GM19328 (cell line): ENCODE results near the gene PLEKHG2.

Source experiments
- ATAC-seq: cut with Tn5 transposase; IDR thresholded peaks from one replicate; pipeline ENCODE4 v1.9.1; 2021; ENCODE audit warnings: mild to moderate bottlenecking, moderate library complexity; ENCODE audit not compliant: unreplicated experiment

PLEKHG2 gene

DNA sequence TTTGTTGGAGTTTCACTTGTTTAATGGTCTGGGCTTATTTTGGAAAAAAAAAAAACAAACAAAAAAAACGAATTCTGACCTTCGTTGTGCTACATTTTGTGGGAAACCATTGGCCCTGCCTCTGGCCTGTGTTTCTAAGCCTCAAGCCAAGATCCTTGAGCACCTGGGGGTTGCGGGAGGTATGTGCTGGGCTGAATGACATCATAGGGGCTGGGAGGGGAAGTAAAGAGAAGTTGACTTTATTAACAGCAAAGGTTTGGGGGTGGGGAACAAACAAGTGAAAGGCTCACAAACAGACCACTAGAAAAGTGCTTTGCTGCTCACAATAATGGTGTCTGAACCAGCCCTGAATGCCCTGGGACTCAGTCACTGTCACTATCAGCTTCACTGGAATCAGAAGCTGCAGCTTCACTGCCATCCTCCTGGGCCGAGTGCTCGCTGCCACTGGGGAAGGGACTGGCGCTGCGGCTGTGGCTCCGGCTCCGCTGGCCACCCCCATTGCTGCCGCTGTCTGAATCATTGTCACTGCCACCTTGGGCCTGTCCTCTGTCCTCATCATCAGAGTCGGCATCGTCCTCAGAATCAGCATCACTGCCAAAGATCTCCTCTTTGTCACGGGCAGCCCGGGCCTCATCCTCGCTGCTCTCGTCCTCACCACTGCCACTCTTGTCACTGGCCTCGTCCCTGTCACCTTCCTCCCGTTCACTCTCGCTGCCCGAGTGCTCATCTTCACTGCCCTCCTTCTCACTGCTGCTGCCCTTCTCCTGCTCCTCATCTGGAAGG, 26.6 kb upstream of the PLEKHG2 start:
- ATAC-seq, result no peak

DNA sequence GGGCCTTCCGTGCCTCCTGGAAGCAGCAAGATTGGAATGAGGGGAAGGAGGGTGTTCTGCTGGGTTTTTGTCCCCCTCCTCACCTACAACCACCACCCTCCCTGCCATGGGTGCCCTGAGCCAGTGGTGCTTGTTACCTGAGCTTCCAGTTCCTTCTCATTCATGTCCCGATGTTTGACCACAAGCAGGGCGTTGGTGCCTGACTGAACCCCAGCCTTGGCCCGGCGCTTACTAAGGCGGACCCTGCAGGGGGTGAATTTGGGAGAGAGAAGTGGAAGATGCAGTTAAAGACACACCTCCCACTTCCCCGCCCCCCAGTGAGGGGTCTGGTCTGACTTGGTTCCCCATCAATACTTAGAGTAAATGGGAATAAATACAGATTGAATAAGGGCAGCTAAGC, 25.9 kb upstream of the PLEKHG2 start:
- no peak for ATAC-seq

DNA sequence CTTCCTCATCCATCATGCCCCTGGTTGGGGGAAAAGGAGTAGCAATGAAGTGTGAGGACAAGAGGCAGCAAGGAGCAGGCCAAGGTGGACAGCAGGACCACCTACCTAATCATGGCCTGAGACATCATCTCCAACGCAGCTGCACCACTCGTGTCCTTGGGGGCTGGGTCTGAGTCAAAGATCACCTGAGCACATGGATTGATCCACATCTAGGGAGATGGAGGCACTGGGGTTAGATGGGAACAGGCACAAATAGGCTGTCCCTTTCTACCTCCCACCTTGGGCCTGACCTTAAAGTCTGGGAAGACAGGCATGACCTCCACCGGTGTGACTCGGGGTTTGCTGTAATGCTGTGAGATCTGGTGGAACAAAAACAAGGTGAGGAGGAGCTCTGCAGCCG, 23.8 kb upstream of the PLEKHG2 start:
- no peak for ATAC-seq

DNA sequence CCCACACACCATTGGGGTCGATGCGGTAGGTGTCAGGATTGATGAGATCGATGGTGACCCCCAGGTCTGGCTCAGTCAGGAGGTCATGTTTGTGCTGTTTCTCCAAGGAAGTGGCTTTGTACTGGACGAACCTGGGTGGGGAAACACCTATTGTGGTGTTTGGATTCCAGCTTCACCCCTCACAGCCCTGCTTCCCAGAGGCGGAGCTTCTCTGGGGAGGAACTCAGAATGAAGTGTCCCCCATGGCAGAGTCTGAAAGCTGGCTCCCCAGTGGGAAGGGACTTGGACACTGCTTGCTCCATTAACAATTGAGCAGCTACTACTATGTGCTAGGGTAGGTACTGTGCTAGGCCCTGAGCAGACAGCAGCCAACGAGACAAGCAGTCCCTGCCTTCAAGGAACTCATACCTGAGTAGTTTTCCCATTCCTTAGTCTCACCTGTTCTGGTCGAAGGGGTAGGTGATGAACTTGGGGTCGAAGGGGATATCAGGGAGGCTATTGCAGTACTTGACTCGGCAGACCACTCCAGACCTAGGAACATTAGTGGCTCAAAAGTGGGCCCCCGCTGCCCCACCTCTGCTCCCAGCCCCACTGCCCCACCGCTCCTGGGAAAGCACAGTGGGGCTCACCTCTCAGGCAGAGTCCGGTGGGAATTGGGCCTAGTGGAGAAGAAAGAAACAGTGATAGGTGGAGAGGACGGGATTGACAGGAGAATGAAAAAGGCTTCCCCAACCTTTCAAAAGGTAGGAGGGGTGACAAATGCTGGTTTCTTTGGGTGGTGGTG, 22.6 kb upstream of the PLEKHG2 start:
- ATAC-seq, result no peak

DNA sequence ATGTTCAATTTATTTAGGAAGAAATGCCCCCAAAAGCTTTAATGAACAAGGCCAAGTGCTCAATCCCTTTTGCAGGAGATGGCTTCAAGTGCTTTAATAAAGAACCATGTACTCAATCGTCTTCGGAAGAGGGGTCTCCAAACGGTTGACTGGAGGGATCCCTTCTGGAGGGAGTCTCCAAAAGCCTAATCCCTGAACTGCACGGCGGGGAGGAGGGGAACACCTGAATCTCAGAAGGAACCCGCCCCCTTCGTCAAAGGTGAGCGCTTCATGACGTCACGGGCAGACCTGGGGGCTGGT, 22.1 kb upstream of the PLEKHG2 start:
- no peak for ATAC-seq

DNA sequence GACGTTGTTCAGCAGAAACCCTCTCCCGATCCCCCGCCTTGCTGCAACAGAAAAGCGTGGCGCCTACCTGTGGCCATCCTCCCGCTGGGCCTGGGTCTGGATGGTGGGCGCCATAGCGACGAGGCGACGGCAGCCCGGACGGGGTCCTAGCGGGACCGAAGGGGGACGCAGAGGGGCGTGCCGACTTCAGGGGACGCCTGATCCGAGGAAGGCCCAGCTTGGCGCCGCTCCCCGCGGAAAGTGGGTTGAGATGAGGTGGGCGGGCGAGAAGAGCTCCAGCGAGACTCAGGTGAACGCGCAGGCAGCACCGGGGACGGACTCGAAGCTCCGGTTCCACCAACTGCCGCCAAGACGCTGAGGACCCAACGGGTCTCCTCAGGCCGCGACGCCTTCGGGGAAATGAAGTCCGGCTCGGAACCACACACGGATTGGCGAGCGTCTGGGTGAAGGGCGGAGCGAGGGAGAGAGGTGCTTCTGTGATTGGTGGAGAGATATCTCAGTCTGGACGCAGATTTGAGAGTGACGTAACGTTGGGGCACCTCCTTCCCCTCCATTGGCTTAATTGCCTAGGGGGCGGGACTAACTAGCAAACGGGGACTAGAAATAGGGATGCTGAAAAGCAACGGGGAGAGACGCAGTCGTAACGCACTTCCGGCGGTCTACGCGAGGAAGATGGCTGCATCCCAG, 21.6 kb upstream of the PLEKHG2 start, which contains the start of the genes MED29 and PAF1:
TSS of gene MED29 (plus strand) at position 628 of the 687 bp plus-strand sequence. CDS start at position 673, 45 bp downstream.
TSS of gene PAF1 (minus strand) at position 356 of the 687 bp plus-strand sequence. CDS start at position 114, 242 bp downstream.
- ATAC-seq, result peak; percentile 84

DNA sequence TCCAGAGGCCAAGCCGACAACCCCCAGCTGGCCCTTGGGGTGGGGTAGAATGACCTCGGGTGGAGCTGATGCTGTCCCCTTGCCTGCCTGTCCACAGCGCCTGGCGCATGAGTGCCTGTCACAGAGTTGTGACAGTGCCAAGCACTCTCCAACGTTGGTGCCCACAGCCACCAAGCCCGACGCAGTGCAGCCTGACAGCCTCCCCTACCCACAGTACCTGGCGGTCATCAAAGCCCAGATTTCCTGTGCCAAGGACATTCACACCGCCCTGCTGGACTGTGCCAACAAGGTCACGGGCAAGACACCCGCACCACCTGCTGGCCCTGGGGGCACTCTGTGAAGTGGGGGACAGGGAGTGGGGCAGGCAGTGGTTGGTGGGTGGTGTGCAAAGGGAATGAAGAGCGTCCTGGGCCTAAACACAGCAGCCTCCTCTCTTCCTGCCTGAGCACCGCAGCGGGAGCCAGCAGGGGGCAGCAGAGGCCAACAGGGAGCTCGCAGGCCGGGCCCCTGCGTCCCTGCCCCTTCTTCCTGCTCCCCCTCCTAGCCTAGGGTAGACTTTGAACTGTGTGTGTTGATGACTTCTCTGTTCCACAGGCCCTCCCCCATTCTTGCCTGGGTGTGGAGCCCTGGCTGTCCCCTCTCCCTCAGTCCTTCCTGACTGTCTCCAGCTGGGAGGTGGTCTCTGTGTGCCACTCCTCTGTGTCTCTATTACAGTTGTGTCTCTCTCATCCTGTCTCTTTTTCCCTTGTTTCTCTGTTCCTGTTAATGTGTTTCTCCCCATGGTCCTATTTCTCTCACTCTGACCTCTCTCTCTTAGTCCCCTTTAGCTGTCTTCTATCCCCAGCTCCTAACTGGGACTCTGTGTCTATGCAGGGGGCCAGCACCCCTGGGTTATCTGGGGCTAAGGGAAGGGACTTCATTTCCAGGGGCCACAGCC, 14.8 kb upstream of the PLEKHG2 start:
- ATAC-seq, result no peak

DNA sequence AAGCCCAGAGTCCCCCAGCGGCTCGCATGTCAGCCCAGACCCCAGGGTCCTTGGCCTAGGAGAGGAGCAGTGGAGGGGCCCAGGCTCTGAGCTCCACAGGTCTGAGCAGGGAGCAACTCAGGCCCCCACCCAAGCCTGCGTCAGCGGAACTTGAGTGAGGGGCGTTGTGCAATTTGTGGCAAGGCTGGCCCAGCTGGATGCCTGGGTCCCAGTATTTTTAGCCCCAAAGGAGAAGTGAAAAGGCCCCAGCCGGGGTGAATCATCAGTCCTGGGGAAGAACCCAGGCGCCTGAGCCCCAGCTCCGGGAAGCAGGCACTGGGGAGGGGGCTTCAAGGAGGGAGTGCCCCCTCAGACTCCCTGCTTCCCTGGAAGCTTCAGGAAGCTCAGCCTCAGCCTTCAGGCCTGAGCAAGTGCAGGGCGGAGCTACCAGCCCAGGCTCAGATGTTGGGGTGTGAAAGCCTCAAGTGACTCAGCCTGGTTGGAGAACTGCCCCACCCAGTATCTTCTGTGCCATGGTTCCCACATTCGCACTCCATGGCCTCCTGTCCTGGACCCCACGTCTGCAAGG, 14.1 kb upstream of the PLEKHG2 start:
- ATAC-seq, result no peak

DNA sequence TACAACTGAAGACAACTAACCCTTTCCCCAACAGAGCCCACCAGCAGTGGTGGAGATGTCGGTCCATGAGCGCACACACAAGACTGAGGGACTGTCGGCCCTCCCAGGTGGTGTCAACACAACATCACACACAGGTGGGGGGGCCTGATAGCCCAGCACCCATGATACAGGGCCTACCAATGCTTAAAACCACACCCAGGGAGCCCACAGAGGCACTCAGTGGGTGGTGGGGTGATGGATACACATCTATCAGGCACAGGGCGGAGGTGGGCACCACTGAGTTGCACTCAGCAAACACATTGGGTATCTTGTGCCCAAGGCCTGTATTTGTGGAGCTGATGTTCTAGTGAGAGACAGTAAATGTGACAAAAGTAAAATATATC, 12.8 kb upstream of the PLEKHG2 start:
- ATAC-seq, result no peak

DNA sequence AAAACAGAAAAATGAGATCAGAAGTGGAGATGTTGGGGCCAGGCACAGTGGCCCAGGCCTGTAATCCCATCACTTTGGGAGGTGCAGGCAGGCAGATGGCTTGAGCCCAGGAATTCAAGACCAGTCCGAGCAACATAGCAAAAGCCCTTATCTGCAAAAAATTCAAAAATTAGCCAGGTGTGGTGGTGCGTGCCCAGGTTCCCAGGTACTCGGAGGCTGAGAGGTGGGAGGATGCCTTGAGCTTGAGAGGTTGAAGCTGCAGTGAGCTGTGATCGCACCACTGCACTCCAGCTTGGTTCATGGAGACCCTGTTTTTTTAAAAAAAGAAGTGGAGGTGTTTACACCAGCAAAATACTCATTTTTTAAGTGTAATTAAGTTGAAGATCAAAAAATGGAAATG, 12.4 kb upstream of the PLEKHG2 start:
- ATAC-seq, result no peak

DNA sequence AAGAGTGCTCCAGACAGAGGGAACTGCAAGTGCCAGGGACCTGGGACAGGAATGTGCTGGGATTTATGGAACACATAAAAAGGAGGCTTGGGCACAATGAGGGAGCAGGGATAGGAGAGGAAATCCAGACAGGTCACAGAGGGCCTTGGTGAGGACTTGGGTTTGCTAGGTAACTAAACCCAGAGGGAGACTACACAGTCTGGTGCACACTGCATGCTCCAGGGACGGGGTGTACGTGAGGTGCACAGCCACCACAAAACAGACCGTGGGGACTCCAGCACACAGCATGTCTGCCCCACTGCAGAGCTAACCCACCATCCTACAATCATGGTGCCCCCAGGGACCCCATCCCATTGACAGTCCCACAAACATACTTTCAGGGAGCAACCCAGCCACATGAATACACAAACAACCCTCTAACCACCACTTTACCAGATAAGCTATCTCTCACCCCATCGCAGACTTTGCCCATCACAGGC, 11.4 kb upstream of the PLEKHG2 start:
- ATAC-seq, result no peak

DNA sequence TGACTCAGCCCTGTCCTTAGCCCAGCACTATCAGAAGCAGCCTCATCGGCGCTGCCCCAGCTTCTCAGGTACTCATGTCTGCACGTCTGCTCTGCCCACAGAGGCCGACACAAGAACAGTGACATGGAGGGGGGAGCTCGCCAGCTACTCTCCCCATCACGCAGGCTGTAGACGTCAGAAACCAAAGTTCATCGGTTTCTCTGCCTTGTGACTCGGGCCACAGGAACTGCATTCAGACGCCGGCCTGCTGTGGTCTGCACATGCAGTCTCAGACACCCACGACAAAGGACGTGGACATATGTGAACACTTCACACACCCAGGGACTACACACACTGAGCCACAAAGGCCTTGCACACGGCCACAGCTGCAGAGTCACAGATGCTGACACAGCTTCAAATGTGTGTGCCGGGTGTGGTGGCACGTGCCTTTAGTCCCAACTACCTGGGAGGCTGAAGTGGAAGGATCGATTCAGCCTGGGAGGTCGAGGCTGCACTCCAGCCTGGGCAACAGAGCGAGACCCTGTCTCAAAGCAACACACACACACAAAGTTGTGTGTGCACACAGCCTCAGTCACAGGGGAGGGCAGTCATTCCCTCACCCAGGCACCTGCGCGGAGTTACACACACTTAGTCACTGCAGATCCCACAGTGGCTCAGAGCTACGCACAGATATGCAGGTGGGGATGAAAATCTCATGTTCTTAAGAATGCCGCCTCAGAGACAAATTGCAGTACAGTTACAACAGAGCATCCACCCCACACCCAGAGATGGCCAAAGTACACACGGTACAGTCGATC, 10.7 kb upstream of the PLEKHG2 start:
- ATAC-seq, result no peak

DNA sequence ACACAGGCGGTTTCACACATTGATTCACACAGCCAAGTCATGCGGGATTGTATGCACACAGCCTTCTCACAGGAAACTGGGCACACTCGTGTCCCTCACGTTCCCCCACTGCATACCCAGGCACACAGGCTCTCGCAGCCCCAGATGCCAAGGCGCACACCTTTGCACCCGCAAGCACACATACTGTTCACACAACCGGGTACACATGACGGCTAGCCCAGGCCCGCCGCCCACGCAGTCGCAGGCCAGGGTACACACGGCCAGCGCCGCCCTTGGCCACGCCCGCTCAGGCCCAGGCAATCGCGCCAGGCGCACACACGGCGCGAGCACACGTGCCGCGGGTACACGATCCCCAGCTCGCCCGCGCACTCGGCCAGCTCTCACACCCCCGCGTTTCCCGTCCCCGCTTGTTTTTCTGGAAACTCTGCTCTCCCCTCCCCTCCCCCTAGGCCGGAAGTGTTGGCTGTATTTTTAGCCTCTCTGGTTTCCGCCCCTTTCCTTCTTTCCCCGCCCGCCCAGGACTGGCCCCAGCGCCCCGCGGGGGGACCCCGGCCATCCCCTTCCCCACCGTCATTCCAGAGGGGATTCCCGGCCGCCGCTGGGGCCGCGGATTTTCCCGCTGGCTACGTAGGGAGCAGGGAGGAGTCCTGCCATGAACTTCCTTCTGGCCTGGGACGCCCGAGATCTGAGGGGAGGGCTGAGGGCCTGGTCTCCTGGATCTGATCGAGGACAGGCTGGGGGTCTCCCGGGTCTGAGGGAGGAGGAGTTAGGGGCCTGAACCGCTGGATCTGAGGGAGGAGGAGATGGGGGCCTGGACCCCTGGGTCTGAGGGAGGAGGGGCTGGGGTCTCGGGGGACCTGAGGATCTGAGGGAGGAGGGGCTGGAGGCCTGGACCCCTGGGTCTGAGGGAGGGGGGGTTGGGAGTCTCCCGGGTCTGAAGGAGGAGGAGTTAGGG, 9.8 kb upstream of the PLEKHG2 start:
- no peak for ATAC-seq

DNA sequence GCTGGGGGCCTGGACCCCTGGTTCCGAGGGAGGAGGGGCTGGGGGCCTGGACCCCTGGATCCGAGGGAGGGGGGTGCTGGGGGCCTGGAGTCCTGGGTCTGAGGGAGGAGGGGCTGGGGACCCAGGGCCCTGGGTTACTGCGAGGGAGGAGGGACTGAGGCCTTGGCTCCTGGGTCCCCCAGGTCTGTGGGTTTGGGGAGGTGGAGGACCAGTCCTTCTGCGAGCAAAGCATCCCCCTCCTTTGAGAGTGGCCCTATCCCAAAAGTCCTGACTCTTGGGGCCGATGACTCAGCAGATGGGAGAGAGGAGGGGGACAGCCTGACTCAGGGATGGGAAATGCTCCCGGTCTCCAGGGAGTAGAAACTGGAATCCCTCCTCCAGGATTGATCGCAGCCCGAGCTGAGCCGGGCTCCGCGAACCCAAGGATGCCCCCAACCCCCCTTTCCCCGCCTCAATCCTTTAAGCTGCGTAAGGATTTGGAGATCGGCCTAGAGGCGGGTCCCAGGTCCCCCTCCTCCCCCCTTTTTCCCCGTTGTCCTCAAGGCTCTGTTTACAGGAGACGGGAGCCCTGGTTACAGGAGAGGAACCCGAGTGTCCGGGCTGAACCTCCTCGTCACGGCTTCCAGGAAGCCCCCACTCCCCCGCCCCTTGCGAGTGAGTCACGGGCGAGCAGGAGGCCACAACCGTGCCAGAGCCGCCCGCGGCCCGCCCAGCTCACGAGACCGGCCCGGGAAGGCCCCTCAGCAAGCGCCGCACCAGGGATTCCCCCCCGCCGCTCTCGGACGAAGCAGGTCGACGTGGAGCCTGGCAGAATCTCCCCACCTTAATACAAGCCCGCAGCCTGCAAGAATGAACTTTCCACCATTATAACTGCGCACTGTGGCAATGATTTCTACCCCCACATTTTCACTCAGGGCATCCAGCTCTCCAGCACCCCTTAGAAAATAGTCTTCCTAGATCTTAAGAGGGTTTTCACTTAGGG, 8.8 kb upstream of the PLEKHG2 start:
- ATAC-seq, result no peak

DNA sequence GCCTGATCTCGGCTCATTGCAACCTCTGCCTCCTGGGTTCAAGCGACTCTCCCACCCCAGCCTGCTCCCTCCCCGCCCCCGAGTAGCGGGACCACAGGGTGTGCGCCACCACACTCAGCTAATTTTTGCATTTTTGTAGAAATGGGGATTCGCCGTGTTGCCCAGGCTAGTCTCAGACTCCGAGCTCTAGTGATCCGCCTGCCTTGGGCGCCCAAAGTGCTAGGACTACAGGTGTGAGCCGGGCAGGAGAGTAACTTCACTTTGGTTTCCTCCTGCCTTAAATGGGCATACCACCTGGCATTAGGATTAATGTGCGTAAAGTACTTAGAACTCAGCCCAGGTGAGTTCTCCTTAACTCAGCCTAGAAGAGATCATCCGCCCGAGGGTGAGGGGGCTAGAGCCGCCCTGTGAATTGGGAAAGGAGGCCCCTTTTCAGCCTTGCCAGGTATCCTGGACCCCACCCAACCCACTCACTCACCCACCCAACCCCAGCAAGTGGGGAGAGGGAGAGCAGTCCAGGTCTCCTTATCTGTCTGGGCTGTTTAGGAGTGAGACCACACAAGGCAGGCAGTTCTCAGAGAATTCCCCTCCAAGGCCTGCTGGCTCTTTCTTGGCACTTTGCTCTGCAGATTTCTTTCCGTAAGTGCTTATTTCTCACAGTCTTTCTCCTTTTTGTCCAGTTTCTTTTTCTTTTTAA, 7.1 kb upstream of the PLEKHG2 start:
- ATAC-seq, result no peak

DNA sequence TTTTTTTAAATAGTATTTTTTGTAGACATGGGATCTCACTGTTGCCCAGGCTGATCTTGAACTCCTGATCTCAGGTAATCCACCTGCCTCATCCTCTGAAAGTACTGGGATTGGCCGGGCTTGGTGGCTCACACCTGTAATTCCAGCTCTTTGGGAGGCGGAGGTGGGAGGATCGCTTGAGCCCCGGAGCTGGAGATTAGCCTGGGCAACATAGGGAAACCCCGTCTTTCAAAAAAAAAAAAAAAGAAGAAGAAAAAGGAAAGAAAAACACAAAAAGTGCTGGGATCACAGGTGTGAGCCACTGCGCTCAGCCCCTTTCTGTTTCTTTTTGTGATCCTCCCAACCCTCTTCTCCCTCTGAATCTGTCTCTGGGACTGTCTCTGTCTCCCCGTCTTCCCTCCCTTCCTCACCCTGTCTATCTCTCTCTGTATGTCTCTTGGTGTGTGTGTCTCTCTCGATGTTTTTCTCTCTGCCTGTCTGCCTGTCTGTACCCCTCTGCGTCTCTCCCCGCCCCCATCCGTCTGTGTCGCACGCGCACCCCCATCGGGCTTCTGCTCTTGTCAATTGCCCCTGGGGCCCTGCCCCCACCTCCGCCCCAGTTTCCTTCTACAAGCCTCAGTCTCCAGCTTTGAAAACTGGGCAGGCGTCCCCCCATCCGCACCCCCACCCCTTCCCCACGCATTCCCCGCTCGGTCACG, 6.4 kb upstream of the PLEKHG2 start:
- no peak for ATAC-seq
